GM12878 (cell line): ENCODE results near the gene ARHGEF1.

Experiments
- BHLHE40 ChIP-seq, 2 experiments: fragments of 450-650 bp in 1 of 2; IDR thresholded peaks; 2 replicates each; pipeline ENCODE4 v1.6.1; 2011 to 2017; ENCODE audit warnings: low read depth in 2 of 2, borderline replicate concordance in 1 of 2, improper control_type of control experiment in 1 of 2, low read length in 1 of 2, mild to moderate bottlenecking in 1 of 2
- CEBPZ ChIP-seq: fragments of 150-350 bp; IDR thresholded peaks from 2 replicates; pipeline ENCODE4 v1.6.1; 2016; ENCODE audit warnings: low read depth, low read length
- CTCF ChIP-seq, 3 experiments: IDR thresholded peaks in 2 of 3; conservative IDR thresholded peaks in 1 of 3; 2 replicates each; pipeline ENCODE4 v1.5.1; 2011; ENCODE audit warnings: low read depth in 3 of 3, low read length in 3 of 3, mild to moderate bottlenecking in 3 of 3, control low read depth in 2 of 3, moderate library complexity in 2 of 3, inconsistent platforms in 1 of 3, mixed read lengths in 1 of 3; ENCODE audit not compliant: control insufficient read depth in 2 of 3, insufficient read depth in 1 of 3; ENCODE audit errors: extremely low read depth in 1 of 3
- EP300 ChIP-seq, 2 experiments: fragments of 150-350 bp in 1 of 2; IDR thresholded peaks; 2 replicates each; pipeline ENCODE4 v1.6.1; 2011 to 2012; ENCODE audit warnings: low read depth in 2 of 2, low read length in 2 of 2, borderline replicate concordance in 1 of 2, improper control_type of control experiment in 1 of 2, inconsistent platforms in 1 of 2; ENCODE audit not compliant: control insufficient read depth in 1 of 2
- ETV6 ChIP-seq, 2 experiments: fragments of 450-650 bp in 1 of 2; IDR thresholded peaks in 1 of 2; conservative IDR thresholded peaks in 1 of 2; 2 replicates each; pipeline ENCODE4 v1.6.1; 2014; ENCODE audit warnings: antibody characterized with exemption in 1 of 2, borderline replicate concordance in 1 of 2, low read depth in 1 of 2, mild to moderate bottlenecking in 1 of 2, moderate library complexity in 1 of 2
- FOXM1 ChIP-seq: IDR thresholded peaks from 2 replicates; pipeline ENCODE4 v1.6.1; 2012; ENCODE audit warnings: low read depth, mild to moderate bottlenecking, inconsistent platforms, low read length, moderate library complexity
- PAX5 ChIP-seq: IDR thresholded peaks from 2 replicates; pipeline ENCODE4 v1.6.1; 2011; ENCODE audit warnings: low read depth, low read length, borderline replicate concordance
- POLR2A ChIP-seq: IDR thresholded peaks from 2 replicates; pipeline ENCODE4 v1.6.1; 2011; ENCODE audit warnings: low read depth, mild to moderate bottlenecking, low read length
- POLR2AphosphoS2 ChIP-seq: IDR thresholded peaks from 2 replicates; pipeline ENCODE4 v1.6.1; 2011; ENCODE audit warnings: low read depth, mild to moderate bottlenecking, low read length, improper control_type of control experiment, moderate library complexity
- SREBF1 ChIP-seq: IDR thresholded peaks from 2 replicates; pipeline ENCODE4 v1.6.1; 2012; ENCODE audit warnings: mild to moderate bottlenecking, low read length
- TCF12 ChIP-seq: IDR thresholded peaks from 2 replicates; pipeline ENCODE4 v1.6.1; 2011; ENCODE audit warnings: low read depth, mild to moderate bottlenecking, low read length
- USF2 ChIP-seq: IDR thresholded peaks from 2 replicates; pipeline ENCODE4 v1.6.1; 2011; ENCODE audit warnings: low read depth, low read length, improper control_type of control experiment, borderline replicate concordance
- ZNF592 ChIP-seq: fragments of 450-650 bp; IDR thresholded peaks from 2 replicates; pipeline ENCODE4 v1.6.1; 2017; ENCODE audit warnings: mild to moderate bottlenecking, moderate library complexity

GRCh38 chr19:41903193-41903953 lies 20.4 kb downstream of the ARHGEF1 start:
- TF ChIP-seq CEBPZ (no peak), CTCF (IDR thresholded peaks at IDR 0.05 in 2 of 3, conservative IDR thresholded peaks at IDR 0.05 in 1 of 3; ENCODE audit: control insufficient read depth in 2 of 3, extremely low read depth in 1 of 3, insufficient read depth in 1 of 3, low read depth in 3 of 3, low read length in 3 of 3) (no peak), EP300 (IDR thresholded peaks at IDR 0.05; ENCODE audit: borderline replicate concordance in 1 of 2, control insufficient read depth in 1 of 2, low read depth in 2 of 2, low read length in 2 of 2) (no peak), FOXM1 (no peak), BHLHE40 (IDR thresholded peaks at IDR 0.05; ENCODE audit: borderline replicate concordance in 1 of 2, low read depth in 2 of 2, low read length in 1 of 2) (no peak), TCF12 (no peak), SREBF1 (no peak), ZNF592 (no peak), PAX5 (no peak), ETV6 (conservative IDR thresholded peaks at IDR 0.05 in 1 of 2, IDR thresholded peaks at IDR 0.05 in 1 of 2; ENCODE audit: borderline replicate concordance in 1 of 2, low read depth in 1 of 2) (no peak), USF2 (no peak), POLR2A (no peak), POLR2AphosphoS2 (no peak)
